ENCODE data around the gene RAB3IP.

The RAB3IP gene

GRCh38 chr12:69738351-69739286, at the start of gene RAB3IP:
Gene RAB3IP (plus strand): TSS chr12:69738860. CDS start chr12:69755409, 16,549 bp downstream.
- peak; percentile 20 to 92 (median 77) for DNase-seq

- DNase-seq = no peak
Observed at GRCh38 chr12:69689638-69690037, 49.0 kb upstream of the RAB3IP start.

GRCh38 chr12:69694123-69694522, 44.5 kb upstream of the RAB3IP start:
- no peak for DNase-seq

GRCh38 chr12:69698054-69698453, 40.6 kb upstream of the RAB3IP start:
- DNase-seq = no peak

- DNase-seq = no peak
Observed at GRCh38 chr12:69698769-69699540, 39.7 kb upstream of the RAB3IP start, which contains the start of gene BEST3. Gene BEST3 (minus strand): TSS chr12:69699303. CDS start chr12:69697798, 1,505 bp downstream.

- peak in 21 of 51 donors; percentile 2 to 38 (median 15) for DNase-seq
Observed at GRCh38 chr12:69701826-69702225, 36.8 kb upstream of the RAB3IP start.

- DNase-seq = no peak
Observed at GRCh38 chr12:69703146-69703642, 35.5 kb upstream of the RAB3IP start.

GRCh38 chr12:69704357-69704756, 34.3 kb upstream of the RAB3IP start:
- no peak for DNase-seq

- no peak for DNase-seq
Observed at GRCh38 chr12:69708649-69709048, 30.0 kb upstream of the RAB3IP start.

- DNase-seq = no peak
Observed at GRCh38 chr12:69712826-69713225, 25.8 kb upstream of the RAB3IP start.

- DNase-seq = no peak
Observed at GRCh38 chr12:69714542-69714941, 24.1 kb upstream of the RAB3IP start.

- no peak for DNase-seq
Observed at GRCh38 chr12:69719336-69720316, 19.0 kb upstream of the RAB3IP start.

- DNase-seq = no peak
Observed at GRCh38 chr12:69720750-69721149, 17.9 kb upstream of the RAB3IP start.

- DNase-seq = no peak
Observed at GRCh38 chr12:69726922-69727321, 11.7 kb upstream of the RAB3IP start.

GRCh38 chr12:69732088-69732487, 6.6 kb upstream of the RAB3IP start:
- DNase-seq = no peak

GRCh38 chr12:69733638-69734037, 5.0 kb upstream of the RAB3IP start:
- DNase-seq = no peak

GRCh38 chr12:69739287-69740191, 879 bp downstream of the RAB3IP start:
- DNase-seq = peak in 39 of 51 donors; percentile 6 to 71 (median 28)

- no peak for DNase-seq
Observed at GRCh38 chr12:69744109-69744508, 5.4 kb downstream of the RAB3IP start.

GRCh38 chr12:69751476-69751875, 12.8 kb downstream of the RAB3IP start:
- DNase-seq = no peak

- DNase-seq = no peak
Observed at GRCh38 chr12:69755302-69755701, 16.6 kb downstream of the RAB3IP start.

Measured in hypothalamus (tissue), 51 donors.